Nephron (organoid): Measurements from ENCODE around the gene PMP22.

Source experiments
- H3K27ac Mint-ChIP-seq, 3 experiments: 2 replicates each; pipeline ENCODE4 v1.8.0; 2020; ENCODE audit warnings: mixed read lengths in 3 of 3, mild to moderate bottlenecking in 2 of 3, moderate library complexity in 1 of 3
- H3K27me3 Mint-ChIP-seq: 2 replicates; pipeline ENCODE4 v1.8.0; 2021; ENCODE audit warnings: low read depth, mild to moderate bottlenecking, moderate library complexity, mixed read lengths
- H3K36me3 Mint-ChIP-seq: 2 replicates; pipeline ENCODE4 v1.8.0; 2020; ENCODE audit warnings: low read depth, mixed read lengths
- H3K4me1 Mint-ChIP-seq: 2 replicates; pipeline ENCODE4 v1.8.0; 2020; ENCODE audit warnings: mixed read lengths
- H3K4me3 Mint-ChIP-seq, 3 experiments: 2 replicates each; pipeline ENCODE4 v1.8.0; 2020; ENCODE audit warnings: mild to moderate bottlenecking in 3 of 3, mixed read lengths in 3 of 3, moderate library complexity in 2 of 3
- H3K9me3 Mint-ChIP-seq: 2 replicates; pipeline ENCODE4 v1.8.0; 2020; ENCODE audit warnings: mixed read lengths
- CTCF ChIP-seq, 3 experiments: fragments of 200-600 bp; sonication (generic); IDR thresholded peaks; one replicate each; pipeline ENCODE4 v1.5.0; 2021; ENCODE audit warnings: antibody characterized with exemption in 3 of 3; ENCODE audit not compliant: unreplicated experiment in 3 of 3

PMP22 gene

GRCh38 chr17:15262291-15263205, 2.6 kb downstream of the PMP22 start:
- TF ChIP-seq CTCF (IDR thresholded peaks at IDR 0.05; ENCODE audit: unreplicated experiment in 3 of 3): no peak
- H3K36me3 Mint-ChIP-seq: peaks cover 3% of the 10 kb centered on the region
- H3K4me3 Mint-ChIP-seq: peak overlapping the region; percentile 91 to 97 (median 95)
- no peaks in the 10 kb centered on the region for H3K9me3 Mint-ChIP-seq
- H3K27ac Mint-ChIP-seq: peak overlapping the region in 2 of 3 experiments; percentile 97 to 98
- H3K4me1 Mint-ChIP-seq: peaks cover 56% of the 10 kb centered on the region
- peaks cover 70% of the 10 kb centered on the region for H3K27me3 Mint-ChIP-seq

- Mint-ChIP-seq H3K9me3 (no peaks in the 10 kb centered on the region), H3K27me3 (peaks cover 71% of the 10 kb centered on the region), H3K4me3 (peak overlapping the region; percentile 91 to 97 (median 95)), H3K4me1 (peaks cover 63% of the 10 kb centered on the region), H3K27ac (peak overlapping the region in 2 of 3 experiments; percentile 97 to 98), H3K36me3 (peaks cover 3% of the 10 kb centered on the region)
- TF ChIP-seq CTCF (IDR thresholded peaks at IDR 0.05; ENCODE audit: unreplicated experiment in 3 of 3): no peak
Observed at GRCh38 chr17:15261802-15262290, 3.3 kb downstream of the PMP22 start.

- H3K4me1 Mint-ChIP-seq: peaks cover 62% of the 10 kb centered on the region
- no peaks in the 10 kb centered on the region for H3K9me3 Mint-ChIP-seq
- H3K36me3 Mint-ChIP-seq: peaks cover 3% of the 10 kb centered on the region
- no peak for TF ChIP-seq CTCF (IDR thresholded peaks at IDR 0.05; ENCODE audit: unreplicated experiment in 3 of 3)
- H3K4me3 Mint-ChIP-seq: peak overlapping the region; percentile 91 to 97 (median 95)
- peak overlapping the region; percentile 97 to 98 (median 98) for H3K27ac Mint-ChIP-seq
- H3K27me3 Mint-ChIP-seq: peaks cover 66% of the 10 kb centered on the region
Observed at GRCh38 chr17:15261258-15261801, 3.8 kb downstream of the PMP22 start.

GRCh38 chr17:15260376-15261257, 4.5 kb downstream of the PMP22 start:
- TF ChIP-seq CTCF (IDR thresholded peaks at IDR 0.05; ENCODE audit: unreplicated experiment in 3 of 3): peak; percentile 86 to 94 (median 90)
- Mint-ChIP-seq H3K9me3 (no peaks in the 10 kb centered on the region), H3K4me3 (peak overlapping the region; percentile 91 to 97 (median 95)), H3K27ac (peak overlapping the region; percentile 97 to 98 (median 98)), H3K36me3 (peaks cover 3% of the 10 kb centered on the region), H3K27me3 (peaks cover 61% of the 10 kb centered on the region), H3K4me1 (peaks cover 62% of the 10 kb centered on the region)

- Mint-ChIP-seq H3K36me3 (peaks cover 3% of the 10 kb centered on the region), H3K4me3 (peak overlapping the region in 2 of 3 experiments; percentile 3 to 44), H3K27me3 (peaks cover 38% of the 10 kb centered on the region), H3K4me1 (peaks cover 48% of the 10 kb centered on the region), H3K27ac (peak overlapping the region in 1 of 3 experiments; percentile 10), H3K9me3 (peaks cover 2% of the 10 kb centered on the region)
- no peak for TF ChIP-seq CTCF (IDR thresholded peaks at IDR 0.05; ENCODE audit: unreplicated experiment in 3 of 3)
Observed at GRCh38 chr17:15257796-15258512, 7.2 kb downstream of the PMP22 start.
